Measurements from ENCODE around the gene RPH3AL. TPM values are rescaled to one million over a fixed set of nuclear protein-coding genes. Genes with fewer than 3 reads are reported as not detected.

Gene RPH3AL
- total RNA-seq, 3 donors from 2014 or later (not counting 1 experiment from before 2014, with no cell fraction given): 7.2 to 9.9 (median 7.9) TPM

DNA sequence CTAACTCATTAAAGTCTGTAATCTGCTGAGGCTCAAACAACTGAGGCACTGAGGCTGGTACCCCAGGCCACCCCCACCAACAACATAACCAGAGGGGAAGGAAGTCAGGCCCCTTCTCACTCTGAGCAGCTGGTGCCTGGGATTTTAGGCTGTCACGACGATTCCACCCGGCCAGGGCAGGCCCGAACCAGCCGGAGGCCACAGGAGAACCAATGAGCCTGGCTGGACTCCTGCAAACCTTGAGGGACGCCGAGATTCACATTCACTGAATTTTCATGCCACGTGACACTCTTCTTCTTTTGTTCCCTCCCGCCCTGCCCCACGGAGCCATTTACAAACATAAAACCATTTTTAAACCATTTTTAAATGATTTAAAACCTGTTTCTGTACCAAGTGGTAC lies 48.1 kb downstream of the RPH3AL start:
- no peak for ATAC-seq
- no peaks in the 10 kb centered on the region for H3K4me1 Mint-ChIP-seq
- H3K27me3 Mint-ChIP-seq (ENCODE audit: low read depth in 2 of 2): peaks cover 0 to 7% of the 10 kb centered on the region in 2 donors
- intact Hi-C loops (cut with micrococcal nuclease): no loop called here
- no peaks in the 10 kb centered on the region for H3K36me3 Mint-ChIP-seq
- no peaks in the 10 kb centered on the region for H3K9me3 Mint-ChIP-seq
- H3K4me1 ChIP-seq (ENCODE audit: control insufficient read depth, insufficient read depth, low read length): no peaks in the 10 kb centered on the region
- TF ChIP-seq, protein P1, sequence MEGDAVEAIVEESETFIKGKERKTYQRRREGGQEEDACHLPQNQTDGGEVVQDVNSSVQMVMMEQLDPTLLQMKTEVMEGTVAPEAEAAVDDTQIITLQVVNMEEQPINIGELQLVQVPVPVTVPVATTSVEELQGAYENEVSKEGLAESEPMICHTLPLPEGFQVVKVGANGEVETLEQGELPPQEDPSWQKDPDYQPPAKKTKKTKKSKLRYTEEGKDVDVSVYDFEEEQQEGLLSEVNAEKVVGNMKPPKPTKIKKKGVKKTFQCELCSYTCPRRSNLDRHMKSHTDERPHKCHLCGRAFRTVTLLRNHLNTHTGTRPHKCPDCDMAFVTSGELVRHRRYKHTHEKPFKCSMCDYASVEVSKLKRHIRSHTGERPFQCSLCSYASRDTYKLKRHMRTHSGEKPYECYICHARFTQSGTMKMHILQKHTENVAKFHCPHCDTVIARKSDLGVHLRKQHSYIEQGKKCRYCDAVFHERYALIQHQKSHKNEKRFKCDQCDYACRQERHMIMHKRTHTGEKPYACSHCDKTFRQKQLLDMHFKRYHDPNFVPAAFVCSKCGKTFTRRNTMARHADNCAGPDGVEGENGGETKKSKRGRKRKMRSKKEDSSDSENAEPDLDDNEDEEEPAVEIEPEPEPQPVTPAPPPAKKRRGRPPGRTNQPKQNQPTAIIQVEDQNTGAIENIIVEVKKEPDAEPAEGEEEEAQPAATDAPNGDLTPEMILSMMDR (IDR thresholded peaks at IDR 0.05): no peak
- H3K27ac Mint-ChIP-seq: no peak overlapping the region
- no peak overlapping the region for H3K4me3 ChIP-seq (ENCODE audit: low read length)
- H3K4me3 Mint-ChIP-seq: no peak overlapping the region
- H3K27ac ChIP-seq (ENCODE audit: low read length): no peak overlapping the region
- 8% methylated on average over 10 of the region's 10 CpGs for WGBS (ENCODE audit: insufficient coverage)
- H3K27me3 ChIP-seq (ENCODE audit: control insufficient read depth, insufficient read depth, low read length): peaks cover 3% of the 10 kb centered on the region
- no peaks in the 10 kb centered on the region for H3K9me3 ChIP-seq (ENCODE audit: control insufficient read depth, insufficient read depth, low read length)
- H3K36me3 ChIP-seq (ENCODE audit: control insufficient read depth, insufficient read depth, low read length): no peaks in the 10 kb centered on the region
- DNase-seq: no peak

DNA sequence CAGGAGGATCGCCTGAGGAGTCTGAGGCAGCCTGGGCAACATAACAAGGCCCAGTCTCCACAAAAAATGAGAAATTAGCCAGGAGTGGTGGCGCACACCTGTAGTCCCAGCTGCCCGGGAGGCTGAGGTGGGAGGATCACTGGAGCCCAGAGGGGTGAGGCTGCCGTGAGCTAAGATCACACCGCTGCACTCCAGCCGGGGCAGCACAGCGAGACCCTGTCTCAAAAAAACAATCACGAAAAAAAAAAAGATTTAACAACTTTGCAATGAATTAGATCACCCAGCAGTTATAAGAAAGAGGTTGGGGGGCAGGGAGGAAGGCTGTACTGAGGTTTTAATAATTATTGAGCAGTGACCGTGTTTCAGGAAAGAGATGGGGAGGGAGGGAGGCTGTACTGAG lies 49.4 kb downstream of the RPH3AL start:
- TF ChIP-seq, protein P1 (IDR thresholded peaks at IDR 0.05): no peak
- H3K27ac Mint-ChIP-seq: no peak overlapping the region

DNA sequence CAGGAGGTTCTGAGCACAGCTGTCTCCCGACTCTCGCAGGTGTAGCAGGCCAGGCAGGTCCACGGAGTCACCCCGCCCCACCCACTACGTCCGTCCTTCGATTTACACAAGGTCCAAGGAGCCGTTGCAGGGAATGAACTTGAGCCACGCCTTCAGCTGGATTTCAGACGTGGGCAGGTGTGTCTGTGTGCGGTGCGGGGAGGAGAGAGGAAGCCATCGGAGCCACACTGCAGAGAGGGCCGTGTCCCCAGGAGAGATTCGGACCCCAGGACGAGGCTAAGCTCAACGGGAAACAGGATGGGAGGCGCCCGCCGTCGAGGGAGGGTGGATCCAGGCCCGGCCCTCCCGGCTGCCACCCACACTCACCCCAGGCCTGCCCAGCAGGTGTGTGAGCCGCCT lies 50.3 kb downstream of the RPH3AL start:
- WGBS (ENCODE audit: insufficient coverage): 74% methylated on average over 23 of the region's 24 CpGs
- TF ChIP-seq, protein P1 (IDR thresholded peaks at IDR 0.05): no peak
- H3K4me1 Mint-ChIP-seq: no peaks in the 10 kb centered on the region
- no peaks in the 10 kb centered on the region for H3K9me3 ChIP-seq (ENCODE audit: control insufficient read depth, insufficient read depth, low read length)
- H3K27ac Mint-ChIP-seq: no peak overlapping the region
- ATAC-seq (peak in 1 of 3 donors; percentile 27), DNase-seq (no peak)
- H3K27me3 ChIP-seq (ENCODE audit: control insufficient read depth, insufficient read depth, low read length): peaks cover 3% of the 10 kb centered on the region
- H3K36me3 ChIP-seq (ENCODE audit: control insufficient read depth, insufficient read depth, low read length): no peaks in the 10 kb centered on the region
- H3K36me3 Mint-ChIP-seq: no peaks in the 10 kb centered on the region
- H3K4me1 ChIP-seq (ENCODE audit: control insufficient read depth, insufficient read depth, low read length): no peaks in the 10 kb centered on the region
- no peaks in the 10 kb centered on the region for H3K9me3 Mint-ChIP-seq
- no peak overlapping the region for H3K4me3 Mint-ChIP-seq
- H3K27ac ChIP-seq (ENCODE audit: low read length): no peak overlapping the region
- intact Hi-C loops (cut with micrococcal nuclease): no loop called here
- no peak overlapping the region for H3K4me3 ChIP-seq (ENCODE audit: low read length)
- H3K27me3 Mint-ChIP-seq (ENCODE audit: low read depth in 2 of 2): peaks cover 0 to 7% of the 10 kb centered on the region in 2 donors

More for the DNA sequence above, 49.4 kb downstream of the RPH3AL start:
- no peak overlapping the region for H3K4me3 Mint-ChIP-seq
- no peaks in the 10 kb centered on the region for H3K9me3 Mint-ChIP-seq
- ATAC-seq (no peak), DNase-seq (no peak)
- Histone ChIP-seq H3K27ac (ENCODE audit: low read length) (no peak overlapping the region), H3K4me1 (ENCODE audit: control insufficient read depth, insufficient read depth, low read length) (no peaks in the 10 kb centered on the region), H3K36me3 (ENCODE audit: control insufficient read depth, insufficient read depth, low read length) (no peaks in the 10 kb centered on the region), H3K4me3 (ENCODE audit: low read length) (no peak overlapping the region), H3K9me3 (ENCODE audit: control insufficient read depth, insufficient read depth, low read length) (no peaks in the 10 kb centered on the region), H3K27me3 (ENCODE audit: control insufficient read depth, insufficient read depth, low read length) (peaks cover 3% of the 10 kb centered on the region)
- intact Hi-C loops (cut with micrococcal nuclease): no loop called here
- no peaks in the 10 kb centered on the region for H3K36me3 Mint-ChIP-seq
- 91% methylated on average over 9 of the region's 9 CpGs for WGBS (ENCODE audit: insufficient coverage)
- H3K4me1 Mint-ChIP-seq: no peaks in the 10 kb centered on the region
- peaks cover 0 to 7% of the 10 kb centered on the region in 2 donors for H3K27me3 Mint-ChIP-seq (ENCODE audit: low read depth in 2 of 2)

DNA sequence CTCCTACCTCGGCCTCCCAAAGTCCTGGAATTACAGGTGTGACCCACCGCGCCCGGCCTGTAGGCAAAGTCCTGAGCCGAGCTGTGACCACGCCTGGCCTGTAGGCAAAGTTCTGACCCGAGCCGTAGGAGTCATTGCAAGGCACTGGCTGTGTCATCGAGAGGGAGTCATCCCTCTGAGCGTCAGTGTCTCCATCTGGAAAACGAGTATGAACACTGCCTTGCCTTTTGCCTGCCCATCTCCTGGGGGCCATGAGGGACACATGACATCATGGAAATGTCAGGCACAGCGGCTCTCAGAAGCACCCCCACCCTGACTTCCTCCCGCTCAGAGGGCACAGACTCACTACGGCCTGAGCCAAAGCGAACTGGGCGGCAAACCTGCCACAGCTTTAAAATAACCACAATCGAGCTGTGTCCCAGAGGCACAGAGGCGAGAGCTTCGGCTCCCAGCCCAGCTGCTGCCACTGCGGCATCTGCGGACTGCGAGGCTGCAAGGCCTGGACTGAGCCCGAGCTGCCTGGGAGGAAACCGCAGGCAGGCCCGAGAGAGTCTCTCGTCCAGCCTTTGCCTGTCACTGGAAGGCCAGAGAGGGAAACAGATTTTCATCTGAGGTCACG lies 50.8 kb downstream of the RPH3AL start:
- TF ChIP-seq, protein P1 (IDR thresholded peaks at IDR 0.05): no peak
- Histone ChIP-seq H3K4me3 (ENCODE audit: low read length) (no peak overlapping the region), H3K27me3 (ENCODE audit: control insufficient read depth, insufficient read depth, low read length) (peaks cover 3% of the 10 kb centered on the region), H3K27ac (ENCODE audit: low read length) (no peak overlapping the region), H3K4me1 (ENCODE audit: control insufficient read depth, insufficient read depth, low read length) (no peaks in the 10 kb centered on the region), H3K9me3 (ENCODE audit: control insufficient read depth, insufficient read depth, low read length) (no peaks in the 10 kb centered on the region), H3K36me3 (ENCODE audit: control insufficient read depth, insufficient read depth, low read length) (no peaks in the 10 kb centered on the region)
- no peaks in the 10 kb centered on the region for H3K9me3 Mint-ChIP-seq
- WGBS (ENCODE audit: insufficient coverage): 81% methylated on average over 27 of the region's 27 CpGs
- ATAC-seq (no peak), DNase-seq (no peak)
- intact Hi-C loops (cut with micrococcal nuclease): no loop called here
- H3K4me1 Mint-ChIP-seq: no peaks in the 10 kb centered on the region
- no peaks in the 10 kb centered on the region for H3K36me3 Mint-ChIP-seq
- H3K27ac Mint-ChIP-seq: no peak overlapping the region
- H3K27me3 Mint-ChIP-seq (ENCODE audit: low read depth in 2 of 2): peaks cover 0 to 7% of the 10 kb centered on the region in 2 donors
- H3K4me3 Mint-ChIP-seq: no peak overlapping the region

Data from natural killer cell (primary cell).